GM19240 (cell line): ENCODE data around the gene OR1F1.
A peak's percentile ranks its signal among the peaks of the same experiment; 100 is the strongest.
"Not testable (repeated sequence)": the region's sequence is repeated elsewhere in the genome, so short reads cannot be mapped to it uniquely, and the experiment has no call there.

Experiments used
- DNase-seq: peaks from one replicate; pipeline ENCODE4 v3.0.0; 2011; ENCODE audit warnings: low spot score; ENCODE audit not compliant: insufficient read length

OR1F1 gene

GRCh38 chr16:3187798-3188674 lies at the start of gene OR1F1:
Gene OR1F1, plus strand, starts transcription at chr16:3188204.
- no peak for DNase-seq

GRCh38 chr16:3138342-3138741 lies 49.7 kb upstream of the OR1F1 start:
- DNase-seq, result no peak

- DNase-seq, result no peak
Observed at GRCh38 chr16:3138823-3139426, 49.1 kb upstream of the OR1F1 start.

- not testable (repeated sequence) for DNase-seq
Observed at GRCh38 chr16:3139561-3139960, 48.4 kb upstream of the OR1F1 start.

GRCh38 chr16:3140603-3141427 lies 47.2 kb upstream of the OR1F1 start:
- no peak for DNase-seq

- DNase-seq, result no peak
Observed at GRCh38 chr16:3141781-3142311, 46.2 kb upstream of the OR1F1 start.

- no peak for DNase-seq
Observed at GRCh38 chr16:3142327-3142726, 45.7 kb upstream of the OR1F1 start.

GRCh38 chr16:3142770-3143169 lies 45.2 kb upstream of the OR1F1 start:
- no peak for DNase-seq

GRCh38 chr16:3143189-3143588 lies 44.8 kb upstream of the OR1F1 start:
- DNase-seq, result no peak

- no peak for DNase-seq
Observed at GRCh38 chr16:3143598-3144320, 44.2 kb upstream of the OR1F1 start.

- no peak for DNase-seq
Observed at GRCh38 chr16:3144321-3144983, 43.6 kb upstream of the OR1F1 start.

GRCh38 chr16:3145151-3145550 lies 42.9 kb upstream of the OR1F1 start:
- no peak for DNase-seq

GRCh38 chr16:3145660-3146059 lies 42.3 kb upstream of the OR1F1 start:
- DNase-seq, result no peak

GRCh38 chr16:3147046-3147756 lies 40.8 kb upstream of the OR1F1 start:
- DNase-seq, result no peak

- DNase-seq, result no peak
Observed at GRCh38 chr16:3147757-3148104, 40.3 kb upstream of the OR1F1 start.

- DNase-seq, result no peak
Observed at GRCh38 chr16:3148256-3149192, 39.5 kb upstream of the OR1F1 start.

- no peak for DNase-seq
Observed at GRCh38 chr16:3149193-3149530, 38.8 kb upstream of the OR1F1 start.

- peak; percentile 67 for DNase-seq
Observed at GRCh38 chr16:3149630-3150345, 38.2 kb upstream of the OR1F1 start.
